CD14-positive monocyte (primary cell): Measurements from ENCODE around the gene PRXL2B. TPM values are rescaled to one million over a fixed set of nuclear protein-coding genes. Genes with fewer than 3 reads are reported as not detected.

Experiments
- DNase-seq, 3 donors: peaks; one replicate each; pipeline ENCODE4 v3.0.0-alpha.2; 2011 to 2022
- H2AFZ ChIP-seq: 2 replicates; pipeline ENCODE4 v1.6.0; 2012; ENCODE audit warnings: mild to moderate bottlenecking, low read depth, low read length, inconsistent platforms; ENCODE audit not compliant: insufficient read depth, poor library complexity, severe bottlenecking
- H3K27ac ChIP-seq, 2 donors: 1 replicate in 1 of 2; 2 replicates in 1 of 2; pipeline ENCODE4 v1.5.1; 2012 to 2013; ENCODE audit warnings: low read length in 2 of 2, control low read depth in 1 of 2, inconsistent platforms in 1 of 2, low read depth in 1 of 2, mild to moderate bottlenecking in 1 of 2
- H3K27me3 ChIP-seq, 2 donors: one replicate each; pipeline versions ENCODE4 v1.6.0 to v1.6.1; 2011 to 2013; ENCODE audit warnings: low read length in 2 of 2; ENCODE audit not compliant: control insufficient read depth in 2 of 2, insufficient read depth in 2 of 2
- H3K36me3 ChIP-seq, 2 donors: replicated peaks in 1 of 2; 1 replicate in 1 of 2; 2 replicates in 1 of 2; pipeline versions ENCODE4 v1.5.1 to v1.6.1; 2012 to 2013; ENCODE audit warnings: low read length in 2 of 2, control low read depth in 1 of 2, inconsistent platforms in 1 of 2, mild to moderate bottlenecking in 1 of 2; ENCODE audit not compliant: insufficient read depth in 2 of 2, control insufficient read depth in 1 of 2
- H3K4me1 ChIP-seq, 2 donors: 1 replicate in 1 of 2; 2 replicates in 1 of 2; pipeline versions ENCODE4 v1.5.1 to v1.6.1; 2012 to 2013; ENCODE audit warnings: low read length in 2 of 2, control low read depth in 1 of 2, inconsistent platforms in 1 of 2, mild to moderate bottlenecking in 1 of 2, moderate library complexity in 1 of 2; ENCODE audit not compliant: insufficient read depth in 2 of 2, control insufficient read depth in 1 of 2
- H3K4me2 ChIP-seq: replicated peaks from 2 replicates; pipeline ENCODE3; 2012; ENCODE audit warnings: low read length, moderate library complexity, mild to moderate bottlenecking; ENCODE audit not compliant: poor library complexity, severe bottlenecking; ENCODE audit errors: extremely low read depth
- H3K4me3 ChIP-seq, 3 experiments: fragments of 200-600 bp in 1 of 3; sonication (generic) in 1 of 3; replicated peaks in 1 of 3; 1 replicate in 2 of 3; 2 replicates in 1 of 3; pipeline ENCODE4 v1.5.1; 2011 to 2013; ENCODE audit warnings: low read length in 3 of 3, mild to moderate bottlenecking in 3 of 3, control low read depth in 2 of 3, low read depth in 2 of 3, inconsistent platforms in 1 of 3, moderate library complexity in 1 of 3
- H3K79me2 ChIP-seq: 2 replicates; pipeline ENCODE4 v1.6.0; 2012; ENCODE audit warnings: mild to moderate bottlenecking, control low read depth, inconsistent platforms, low read length, moderate library complexity; ENCODE audit not compliant: insufficient read depth
- H3K9ac ChIP-seq: 2 replicates; pipeline ENCODE4 v1.6.0; 2017; ENCODE audit warnings: low read length, mild to moderate bottlenecking; ENCODE audit not compliant: insufficient read depth, poor library complexity, severe bottlenecking
- H3K9me3 ChIP-seq, 2 donors: replicated peaks in 1 of 2; 1 replicate in 1 of 2; 2 replicates in 1 of 2; pipeline versions ENCODE4 v1.5.1 to v1.6.1; 2012 to 2013; ENCODE audit warnings: low read length in 2 of 2, control low read depth in 1 of 2; ENCODE audit not compliant: control insufficient read depth in 1 of 2, insufficient read depth in 1 of 2
- H4K20me1 ChIP-seq: 2 replicates; pipeline ENCODE4 v1.6.0; 2012; ENCODE audit warnings: mild to moderate bottlenecking, low read length, control low read depth, moderate library complexity; ENCODE audit not compliant: insufficient read depth
- H3K27ac Mint-ChIP-seq, 7 donors: one replicate each; pipeline ENCODE4 v1.8.0; 2020; ENCODE audit warnings: mild to moderate bottlenecking in 7 of 7, mixed read lengths in 7 of 7, moderate library complexity in 6 of 7, inconsistent platforms in 2 of 7
- H3K27me3 Mint-ChIP-seq, 3 donors: one replicate each; pipeline ENCODE4 v1.8.0; 2021 to 2022; ENCODE audit warnings: low read depth in 3 of 3, mild to moderate bottlenecking in 3 of 3, mixed read lengths in 3 of 3, moderate library complexity in 3 of 3, inconsistent platforms in 1 of 3
- H3K36me3 Mint-ChIP-seq, 2 donors: one replicate each; pipeline ENCODE4 v1.8.0; 2020; ENCODE audit warnings: mixed read lengths in 2 of 2, inconsistent platforms in 1 of 2, mild to moderate bottlenecking in 1 of 2
- H3K4me1 Mint-ChIP-seq: one replicate; pipeline ENCODE4 v1.8.0; 2020; ENCODE audit warnings: mild to moderate bottlenecking, mixed read lengths
- H3K4me3 Mint-ChIP-seq, 2 donors: one replicate each; pipeline ENCODE4 v1.8.0; 2020; ENCODE audit warnings: mild to moderate bottlenecking in 2 of 2, mixed read lengths in 2 of 2, moderate library complexity in 1 of 2
- H3K9me3 Mint-ChIP-seq, 7 donors: one replicate each; pipeline ENCODE4 v1.8.0; 2020 to 2022; ENCODE audit warnings: mixed read lengths in 7 of 7, mild to moderate bottlenecking in 6 of 7, moderate library complexity in 6 of 7, inconsistent platforms in 2 of 7
- WGBS: methylation state at CpG from one replicate; pipeline ENCODE4 v1.1.5; 2013; ENCODE audit warnings: missing lambda C conversion rate; ENCODE audit not compliant: insufficient coverage; 5-methylcytosine and 5-hydroxymethylcytosine counted together
- intact Hi-C, 2 donors: fragments of 100-400 bp; cut with micrococcal nuclease; formaldehyde crosslinking; loops; one replicate each; pipeline versions ENCODE4 v1.15.0 to v1.15.1; 2023
- polyA plus RNA-seq, 3 donors: library from polyadenylated mRNA; depleted of rRNA in 1 of 3; unstranded in 2 of 3; stranded (reverse) in 1 of 3; fragments of 300-500 nt in 2 of 3; fragments of >200 nt in 1 of 3; fragmentation: Illumina TruSeq in 2 of 3; gene quantifications; 1 replicate in 2 of 3; 2 replicates in 1 of 3; pipeline ENCODE4 v1.2.3, GENCODE V29; 2012 to 2021
- TF ChIP-seq, protein P1 (sequence below): fragments of 200-600 bp; IDR thresholded peaks from one replicate; pipeline ENCODE4 v1.8.0; 2022; ENCODE audit warnings: antibody characterized with exemption, mild to moderate bottlenecking

Gene PRXL2B
- polyA plus RNA-seq, 3 donors: 3.6 to 8.8 (median 6.0) TPM

DNA sequence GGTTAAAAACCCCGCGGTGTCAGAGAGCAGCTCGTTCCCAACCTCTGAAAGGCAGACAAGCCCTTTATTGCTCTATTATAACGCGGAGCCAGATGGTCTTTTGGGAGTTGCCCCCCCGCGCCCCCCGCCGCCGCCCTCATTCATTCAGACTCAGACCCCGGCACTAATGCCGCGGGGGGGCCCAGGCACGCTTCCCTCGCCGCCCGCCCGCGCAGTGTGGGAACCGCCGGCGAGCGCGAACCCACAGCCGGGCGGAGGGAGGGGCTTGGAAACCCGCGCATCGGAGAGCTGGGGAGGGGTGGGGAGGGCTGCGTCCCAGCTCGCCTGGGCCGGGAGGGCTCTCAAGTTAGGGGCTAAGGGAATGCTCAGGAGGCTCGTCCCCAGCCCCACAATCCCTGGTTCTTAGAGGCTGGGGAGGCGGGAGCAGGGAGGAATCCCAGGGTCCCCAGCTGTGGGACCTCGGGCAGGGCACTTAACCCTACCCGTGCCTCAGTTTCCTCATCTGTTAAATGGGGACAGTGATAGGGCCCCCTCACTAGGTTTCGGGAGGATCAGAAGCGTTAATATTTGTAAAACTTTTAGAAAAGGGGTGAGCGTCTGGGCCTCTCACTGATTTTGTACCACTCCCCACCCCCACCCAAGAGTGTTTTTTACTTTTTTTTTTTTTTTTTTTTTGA is 45.6 kb upstream of the PRXL2B start:
- intact Hi-C loops: loop anchor here in 1 of 2 donors (10.0 kb wide), 1 partner anchor 346 kb away; the partner anchor contains the start of gene FAAP20
- Mint-ChIP-seq H3K27me3 (peaks cover 17 to 70% (median 28%) of the 10 kb centered on the region in 3 donors), H3K4me3 (peak overlapping the region in 1 of 2 donors; percentile 71), H3K27ac (no peak overlapping the region), H3K9me3 (no peaks in the 10 kb centered on the region), H3K36me3 (no peaks in the 10 kb centered on the region), H3K4me1 (peaks cover 2% of the 10 kb centered on the region)
- Histone ChIP-seq H3K4me3 (no peak overlapping the region), H4K20me1 (no peaks in the 10 kb centered on the region), H3K27me3 (peaks cover 3 to 27% of the 10 kb centered on the region in 2 donors), H3K9ac (no peak overlapping the region), H2AFZ (no peak overlapping the region), H3K27ac (no peak overlapping the region), H3K4me1 (peaks cover 5 to 6% of the 10 kb centered on the region in 2 donors), H3K79me2 (no peaks in the 10 kb centered on the region), H3K9me3 (no peaks in the 10 kb centered on the region), H3K36me3 (no peaks in the 10 kb centered on the region), H3K4me2 (no peak overlapping the region)
- WGBS: 4% methylated on average over 27 of the region's 39 CpGs
- DNase-seq: no peak
- TF ChIP-seq, protein P1, sequence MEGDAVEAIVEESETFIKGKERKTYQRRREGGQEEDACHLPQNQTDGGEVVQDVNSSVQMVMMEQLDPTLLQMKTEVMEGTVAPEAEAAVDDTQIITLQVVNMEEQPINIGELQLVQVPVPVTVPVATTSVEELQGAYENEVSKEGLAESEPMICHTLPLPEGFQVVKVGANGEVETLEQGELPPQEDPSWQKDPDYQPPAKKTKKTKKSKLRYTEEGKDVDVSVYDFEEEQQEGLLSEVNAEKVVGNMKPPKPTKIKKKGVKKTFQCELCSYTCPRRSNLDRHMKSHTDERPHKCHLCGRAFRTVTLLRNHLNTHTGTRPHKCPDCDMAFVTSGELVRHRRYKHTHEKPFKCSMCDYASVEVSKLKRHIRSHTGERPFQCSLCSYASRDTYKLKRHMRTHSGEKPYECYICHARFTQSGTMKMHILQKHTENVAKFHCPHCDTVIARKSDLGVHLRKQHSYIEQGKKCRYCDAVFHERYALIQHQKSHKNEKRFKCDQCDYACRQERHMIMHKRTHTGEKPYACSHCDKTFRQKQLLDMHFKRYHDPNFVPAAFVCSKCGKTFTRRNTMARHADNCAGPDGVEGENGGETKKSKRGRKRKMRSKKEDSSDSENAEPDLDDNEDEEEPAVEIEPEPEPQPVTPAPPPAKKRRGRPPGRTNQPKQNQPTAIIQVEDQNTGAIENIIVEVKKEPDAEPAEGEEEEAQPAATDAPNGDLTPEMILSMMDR: no peak

DNA sequence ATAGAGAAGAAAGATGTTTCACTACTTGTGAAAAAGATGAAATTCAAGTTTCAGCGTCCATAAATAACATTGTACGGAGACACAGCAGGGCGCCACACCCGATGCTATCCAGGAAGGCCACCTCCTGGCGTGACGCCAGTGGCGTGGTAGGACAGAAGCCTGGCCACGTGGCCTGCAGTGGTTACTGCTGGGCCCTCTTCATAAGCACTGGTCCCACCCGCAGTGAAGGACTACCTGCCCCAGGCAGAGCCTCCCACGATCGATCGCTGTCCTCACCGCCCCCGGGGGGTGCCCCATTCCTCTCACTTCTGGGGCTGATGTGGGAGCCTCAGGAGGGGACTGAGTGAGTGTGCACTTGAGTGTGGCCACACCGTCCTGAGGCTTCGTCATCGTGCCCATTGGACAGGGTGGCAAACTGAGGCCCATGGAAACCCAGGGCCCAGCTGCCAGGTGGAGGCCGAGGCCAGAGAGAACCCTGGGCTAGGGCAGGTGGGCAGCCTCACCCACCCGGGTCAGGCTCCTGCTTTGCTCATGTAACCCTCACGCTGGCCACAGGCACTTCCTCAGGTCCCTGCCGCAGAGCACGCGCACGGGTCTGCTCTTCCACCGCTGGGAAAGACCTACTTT is 44.8 kb upstream of the PRXL2B start:
- H3K36me3 ChIP-seq: no peaks in the 10 kb centered on the region
- H3K27ac Mint-ChIP-seq: peak overlapping the region in 1 of 7 donors; percentile 46
- intact Hi-C loops: loop anchor here in 1 of 2 donors (10.0 kb wide), 1 partner anchor 347 kb away; the partner anchor contains the start of gene FAAP20
- no peak overlapping the region for H2AFZ ChIP-seq
- DNase-seq: no peak
- H3K4me1 ChIP-seq: peaks cover 5 to 12% of the 10 kb centered on the region in 2 donors
- H4K20me1 ChIP-seq: peaks cover 5% of the 10 kb centered on the region
- no peaks in the 10 kb centered on the region for H3K79me2 ChIP-seq
- no peak overlapping the region for H3K4me2 ChIP-seq
- no peaks in the 10 kb centered on the region for H3K9me3 Mint-ChIP-seq
- H3K9ac ChIP-seq: no peak overlapping the region
- peaks cover 2% of the 10 kb centered on the region for H3K4me1 Mint-ChIP-seq
- H3K4me3 ChIP-seq: no peak overlapping the region
- H3K36me3 Mint-ChIP-seq: no peaks in the 10 kb centered on the region
- H3K27me3 Mint-ChIP-seq: peaks cover 17 to 68% (median 28%) of the 10 kb centered on the region in 3 donors
- H3K9me3 ChIP-seq: no peaks in the 10 kb centered on the region
- TF ChIP-seq, protein P1: no peak
- H3K27me3 ChIP-seq: peaks cover 3 to 27% of the 10 kb centered on the region in 2 donors
- H3K4me3 Mint-ChIP-seq: peak overlapping the region in 1 of 2 donors; percentile 71
- 74% methylated on average over 20 of the region's 25 CpGs for WGBS
- H3K27ac ChIP-seq: no peak overlapping the region
